T-helper 1 cell (primary cell): ENCODE results near the gene NECAB2.

Source experiments
- DNase-seq, 5 donors: peaks; one replicate each; pipeline ENCODE4 v3.0.0-alpha.2; 2012 to 2020

The NECAB2 gene

DNA sequence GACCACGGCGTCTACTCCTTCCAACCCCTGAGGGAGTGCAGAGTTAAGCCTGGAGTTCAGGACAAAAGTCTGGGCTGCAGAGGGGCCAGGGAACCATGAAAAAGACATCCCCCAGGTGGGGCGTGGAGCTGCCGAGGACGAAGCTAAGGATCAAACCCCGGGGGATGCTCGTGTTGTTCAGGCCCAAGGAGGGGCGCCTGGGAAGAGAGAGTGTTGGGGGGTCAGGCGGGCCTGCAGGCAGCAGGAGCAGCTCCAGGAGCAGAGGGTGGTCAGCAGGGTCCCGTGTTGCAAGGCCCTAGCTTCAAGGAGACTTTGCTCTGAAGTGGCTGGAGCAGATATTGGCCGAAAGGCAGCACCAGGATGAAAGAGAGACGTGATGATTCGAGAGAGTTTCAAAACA lies 26.7 kb downstream of the NECAB2 start:
- DNase-seq = no peak

DNA sequence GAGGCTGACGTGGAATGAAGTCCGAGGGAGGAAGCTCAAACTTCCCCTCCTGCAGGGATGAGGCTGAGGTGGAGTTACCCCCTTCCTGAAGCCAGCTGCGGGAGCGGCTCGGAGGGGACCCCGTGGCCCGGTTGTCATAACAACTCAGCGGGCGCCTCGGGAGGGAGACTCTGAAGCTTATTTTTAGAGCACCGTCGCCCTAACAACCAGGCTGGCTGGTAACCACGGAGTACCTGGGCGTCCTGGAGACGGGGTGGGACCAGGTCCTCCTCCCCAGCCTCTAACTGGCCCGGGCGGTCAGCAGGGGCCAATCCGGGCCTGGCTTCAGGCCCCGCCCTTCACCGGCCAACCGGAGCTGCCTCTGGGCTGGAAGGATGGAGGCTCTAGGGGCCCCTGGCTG lies 27.7 kb downstream of the NECAB2 start:
- no peak for DNase-seq

DNA sequence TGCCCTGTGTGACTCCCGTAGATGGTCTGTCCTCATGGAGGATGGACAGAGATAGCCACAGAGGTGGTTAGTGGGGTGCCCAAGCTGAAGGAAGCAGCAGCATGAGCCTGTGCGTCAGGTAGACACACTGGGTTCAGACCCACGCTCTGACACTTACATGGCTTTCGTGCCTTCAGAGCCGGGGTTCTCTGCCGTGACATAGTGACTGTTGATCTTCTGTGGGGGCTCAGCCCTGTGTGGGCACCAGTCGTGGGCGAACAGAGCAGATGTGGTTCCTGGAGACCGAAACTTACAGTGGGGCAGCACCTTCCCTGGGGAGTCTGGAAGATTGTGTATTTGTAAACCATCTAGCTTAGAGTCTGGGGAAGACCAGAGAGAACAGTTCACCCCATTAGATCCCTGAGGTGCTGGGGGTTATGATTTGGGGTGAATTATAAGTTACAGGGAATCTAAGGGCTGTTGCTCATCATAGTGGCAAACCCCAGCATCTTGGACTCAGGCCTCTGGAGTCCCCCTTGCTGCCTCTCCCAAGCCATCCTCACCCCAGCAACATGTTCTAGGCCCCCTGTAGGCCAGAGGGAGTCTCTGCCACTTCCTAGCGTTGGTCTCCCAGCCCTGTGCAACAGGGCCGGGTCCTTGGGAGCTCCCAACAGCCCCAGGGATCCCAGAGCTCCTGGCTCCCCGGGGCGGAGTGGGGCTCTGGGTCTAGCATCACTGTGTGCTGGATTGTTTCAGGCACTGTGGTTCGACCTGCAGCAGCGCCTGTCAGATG lies 28.6 kb downstream of the NECAB2 start:
- DNase-seq = no peak

DNA sequence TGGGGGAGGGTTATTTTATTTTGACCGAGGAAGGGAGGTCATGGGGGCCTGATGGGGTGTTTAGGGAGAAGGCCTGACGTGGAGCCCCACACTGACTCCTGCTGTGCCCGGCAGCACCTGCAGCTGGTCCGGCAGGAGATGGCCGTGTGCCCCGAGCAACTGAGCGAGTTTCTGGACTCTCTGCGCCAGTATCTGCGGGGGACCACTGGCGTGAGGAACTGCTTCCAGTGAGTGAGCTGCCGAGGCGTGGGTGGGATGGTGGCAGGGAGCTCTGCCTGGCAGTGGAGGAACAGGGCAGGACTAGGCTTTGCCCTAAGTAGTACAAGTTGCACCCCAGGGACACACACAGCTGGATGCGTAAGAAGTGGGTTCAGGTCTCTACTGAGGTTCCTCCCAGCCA lies 30.0 kb downstream of the NECAB2 start:
- no peak for DNase-seq

DNA sequence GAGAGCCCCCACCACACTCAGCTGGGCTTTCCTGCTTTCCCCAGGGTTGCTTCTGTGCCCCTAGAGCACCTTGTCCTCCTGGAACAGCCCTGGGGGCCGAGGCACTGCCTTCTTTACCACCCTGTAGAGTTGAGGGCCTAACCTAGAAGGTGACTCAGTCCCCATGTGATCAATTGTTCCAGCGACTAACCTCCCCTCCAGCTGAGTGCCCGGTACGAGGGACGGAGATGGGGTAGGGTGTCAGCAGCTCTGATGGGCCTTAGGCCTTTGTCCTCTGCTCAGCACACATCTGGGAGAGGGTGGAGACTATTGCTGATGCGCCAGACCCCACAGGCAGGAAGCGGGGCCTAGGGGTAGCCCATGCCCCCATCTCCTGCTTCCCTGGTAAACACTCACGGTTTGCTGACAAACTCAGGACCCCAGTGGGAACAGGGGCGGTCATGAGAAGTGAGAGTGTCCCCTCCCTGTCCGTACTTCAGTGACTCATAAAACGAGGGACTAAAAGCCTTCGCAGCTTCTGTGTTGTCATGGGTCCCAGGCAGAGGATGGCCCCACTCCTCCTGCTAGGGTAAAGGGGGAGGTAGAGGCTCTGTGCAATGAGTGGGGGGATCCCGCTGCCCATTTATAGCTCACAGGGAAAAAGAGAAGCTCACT lies 33.1 kb downstream of the NECAB2 start:
- no peak for DNase-seq

DNA sequence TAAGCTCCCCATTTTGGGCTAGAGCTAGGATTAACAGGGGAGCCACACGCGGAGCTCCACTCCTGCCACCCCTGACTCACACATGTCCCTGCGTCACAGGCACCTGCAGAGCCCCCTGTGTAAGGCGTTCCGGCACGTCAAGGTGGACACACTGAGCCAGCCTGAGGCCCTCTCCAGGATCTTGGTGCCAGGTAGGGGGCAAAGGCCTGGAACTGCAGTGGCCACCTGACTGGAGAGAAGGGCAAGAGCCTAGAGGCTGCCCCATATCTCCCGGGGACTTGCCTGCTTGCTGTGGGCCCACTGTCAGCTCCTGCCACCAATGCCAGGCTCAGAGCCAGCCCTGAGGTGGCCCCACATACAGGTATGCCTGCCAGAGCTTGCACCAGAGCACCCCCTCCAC lies 33.7 kb downstream of the NECAB2 start:
- no peak for DNase-seq

DNA sequence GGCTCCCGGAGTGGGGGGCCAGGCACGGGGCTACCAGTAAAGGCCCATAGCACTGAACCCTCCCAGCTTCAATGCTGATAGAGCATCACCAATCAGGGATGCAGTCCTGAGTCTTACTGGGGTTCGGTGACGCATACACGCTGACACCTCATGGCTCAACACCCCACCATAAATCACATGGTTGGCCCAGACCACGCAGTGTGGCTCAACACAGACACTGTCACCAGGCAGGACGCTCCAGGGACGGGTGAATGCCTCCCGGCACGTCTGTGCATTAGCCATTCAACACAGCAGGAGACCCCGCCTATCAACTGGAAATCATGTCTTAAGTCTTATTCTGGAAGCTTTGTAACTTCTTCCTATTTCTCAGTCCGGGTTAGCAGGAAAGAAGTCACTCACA lies 35.0 kb downstream of the NECAB2 start:
- DNase-seq = no peak

DNA sequence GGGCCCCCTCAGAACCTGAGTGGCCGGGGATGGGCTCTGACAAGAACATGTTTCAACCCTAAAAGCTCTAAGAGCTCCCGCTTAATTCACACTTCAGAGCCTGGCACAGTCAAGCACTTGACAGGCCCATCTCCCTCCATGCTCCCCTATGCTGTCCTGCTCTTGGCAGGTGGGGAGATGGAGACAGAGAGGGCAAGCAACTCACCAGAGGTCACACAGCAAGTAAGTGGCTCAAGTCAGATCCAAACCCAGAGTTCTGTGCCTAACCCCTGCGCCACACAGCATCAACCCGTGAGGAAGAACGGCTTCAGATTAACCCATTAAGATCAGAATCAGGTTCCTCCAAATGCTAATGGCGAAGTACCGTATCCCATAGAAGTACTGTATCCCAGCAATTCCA lies 36.4 kb downstream of the NECAB2 start:
- DNase-seq = no peak

DNA sequence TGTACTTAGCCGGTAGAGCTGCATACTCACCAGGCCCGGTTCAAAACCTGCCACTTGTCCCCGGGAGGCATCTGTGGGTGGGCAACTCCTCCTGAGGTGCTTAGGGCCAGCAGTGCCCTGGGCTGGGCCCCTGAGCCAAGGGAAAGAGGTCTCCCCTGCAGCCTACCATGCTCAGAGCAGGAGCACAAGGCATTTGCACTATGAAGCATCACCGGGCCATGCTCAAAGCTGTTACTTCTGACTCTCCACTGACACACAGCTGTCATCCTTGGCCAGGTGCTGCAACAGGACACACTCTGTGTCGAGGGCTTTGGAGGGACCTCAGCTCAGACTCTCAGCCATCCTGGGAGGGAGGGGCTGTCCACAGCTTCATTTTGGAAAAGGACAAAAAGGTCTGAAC lies 37.3 kb downstream of the NECAB2 start:
- no peak for DNase-seq

DNA sequence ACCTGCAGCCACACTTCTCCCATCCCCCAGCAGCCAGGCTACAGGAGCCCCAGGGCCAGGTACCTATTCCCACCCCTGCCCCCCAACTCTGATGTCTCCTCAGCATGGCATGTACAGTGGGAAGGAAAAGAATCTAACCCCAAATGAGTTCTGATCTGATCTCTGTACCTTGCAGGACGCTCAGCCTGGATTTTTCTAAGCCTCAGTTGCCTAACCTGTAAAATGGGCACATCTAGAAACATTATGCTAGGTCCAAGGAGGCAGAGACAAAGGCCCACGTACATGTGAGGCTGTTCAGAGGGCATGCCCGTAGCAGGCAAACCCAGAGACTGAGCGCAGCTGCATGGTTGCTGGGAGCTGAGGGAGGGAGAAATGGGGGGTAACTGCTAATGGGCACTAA lies 39.5 kb downstream of the NECAB2 start:
- DNase-seq = no peak

DNA sequence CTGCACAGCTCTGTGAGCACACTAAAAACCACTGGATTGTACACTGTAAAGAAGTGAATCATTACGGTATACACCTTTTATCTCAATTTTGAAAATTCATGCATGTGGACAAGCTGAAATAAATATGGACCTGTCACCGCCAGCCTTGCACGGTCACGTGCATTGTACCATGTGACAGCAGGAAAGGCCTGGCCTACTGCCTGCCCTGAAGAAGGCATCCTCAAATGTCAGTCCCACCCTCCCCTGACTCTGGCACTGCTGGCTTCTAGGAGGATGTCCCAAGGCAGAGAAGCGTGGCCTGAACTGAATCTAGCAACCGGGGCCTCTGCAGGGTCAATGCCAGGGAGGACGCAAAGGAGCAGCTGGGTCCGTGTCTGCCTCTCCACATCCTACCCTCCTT lies 39.9 kb downstream of the NECAB2 start:
- DNase-seq = no peak

DNA sequence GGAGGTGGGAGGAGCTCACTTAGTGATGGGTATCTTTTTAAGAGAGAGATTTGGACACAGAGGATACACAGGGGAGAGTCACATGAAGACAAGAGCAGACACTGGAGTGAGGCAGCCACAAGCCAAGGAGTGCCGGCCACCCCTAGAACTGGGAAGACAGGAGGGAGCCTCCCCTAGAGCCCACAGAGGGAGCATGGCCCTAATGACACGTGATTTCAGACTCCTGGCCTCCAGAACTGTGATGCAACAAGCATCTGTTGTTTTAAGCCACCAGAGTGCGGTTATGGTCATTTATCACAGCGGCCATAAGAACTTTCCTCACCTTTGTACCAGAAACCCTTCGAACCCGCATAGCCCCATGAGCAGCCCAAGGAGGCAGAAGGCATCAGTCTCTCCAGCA lies 41.2 kb downstream of the NECAB2 start:
- no peak for DNase-seq

DNA sequence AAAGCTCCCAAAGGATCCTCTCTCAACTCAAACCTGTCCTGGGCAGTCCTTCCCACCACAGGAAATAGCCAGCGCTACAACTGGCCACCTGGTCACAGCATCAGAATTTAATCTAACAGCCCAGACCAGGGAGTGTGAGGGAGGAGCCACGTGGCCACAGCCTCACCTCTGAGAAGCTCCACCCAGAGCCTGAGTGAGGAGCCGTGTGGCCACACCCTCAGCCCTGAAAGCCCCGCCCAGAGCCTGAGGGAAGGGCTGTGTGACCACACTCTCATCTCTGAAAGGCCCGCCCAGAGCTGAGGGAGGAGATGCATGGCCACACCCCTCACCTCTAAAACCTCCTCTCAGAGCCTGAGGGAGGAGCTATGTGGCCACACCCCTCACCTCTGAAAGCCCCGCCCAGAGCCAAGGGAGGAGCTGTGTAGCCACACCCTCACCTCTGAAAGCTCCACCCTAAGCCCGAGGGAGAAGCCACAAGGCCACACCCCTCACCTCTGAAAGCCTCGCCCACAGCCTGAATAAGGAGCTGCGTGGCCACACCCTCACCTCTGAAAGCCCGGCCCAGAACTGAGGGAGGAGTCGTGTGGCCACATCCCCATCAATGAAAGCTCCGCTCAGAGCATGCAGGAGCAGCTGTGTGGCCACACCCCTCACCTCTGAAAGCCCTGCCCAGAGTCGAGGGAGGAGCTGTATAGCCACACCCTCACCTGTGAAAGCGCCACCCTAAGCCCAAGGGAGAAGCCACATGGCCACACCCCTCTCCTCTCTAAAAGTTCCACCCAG lies 45.9 kb downstream of the NECAB2 start:
- peak in 4 of 5 donors; percentile 19 to 65 (median 30) for DNase-seq

DNA sequence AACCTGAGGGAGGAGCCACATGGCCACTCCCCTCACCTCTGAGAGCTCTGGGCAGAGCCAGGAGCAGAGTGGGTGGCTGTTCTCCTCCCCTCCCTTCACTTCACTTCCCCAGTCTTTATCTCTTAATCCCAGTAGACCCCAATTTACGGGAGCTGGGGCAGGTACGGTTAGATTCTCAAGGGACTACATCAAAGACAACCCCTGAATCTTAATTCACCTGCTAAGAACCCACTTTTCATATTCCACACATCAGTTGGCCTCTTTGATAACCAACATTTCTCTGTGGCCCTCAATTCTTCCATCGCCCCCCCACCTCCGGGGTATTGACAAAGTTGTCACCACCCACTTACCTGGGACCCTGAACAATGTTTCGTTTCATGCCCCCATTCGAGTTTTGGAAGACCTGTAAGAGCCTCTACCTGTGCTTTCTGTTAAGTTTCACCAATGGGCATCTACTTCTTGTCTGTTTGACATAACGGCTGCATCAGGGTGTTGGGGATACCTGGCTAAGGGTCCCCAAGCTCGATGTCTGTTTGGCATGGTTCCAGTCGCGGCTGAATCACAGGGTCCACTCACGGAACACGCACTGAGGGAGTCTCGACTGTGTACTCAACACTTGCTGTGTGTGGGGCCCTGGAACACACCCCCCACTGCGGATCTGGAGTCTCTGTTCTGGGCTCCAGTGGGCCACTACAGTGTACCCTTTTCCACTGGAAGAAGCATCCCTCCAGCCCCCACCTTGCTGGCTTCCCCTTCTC lies 46.7 kb downstream of the NECAB2 start:
- DNase-seq = no peak

DNA sequence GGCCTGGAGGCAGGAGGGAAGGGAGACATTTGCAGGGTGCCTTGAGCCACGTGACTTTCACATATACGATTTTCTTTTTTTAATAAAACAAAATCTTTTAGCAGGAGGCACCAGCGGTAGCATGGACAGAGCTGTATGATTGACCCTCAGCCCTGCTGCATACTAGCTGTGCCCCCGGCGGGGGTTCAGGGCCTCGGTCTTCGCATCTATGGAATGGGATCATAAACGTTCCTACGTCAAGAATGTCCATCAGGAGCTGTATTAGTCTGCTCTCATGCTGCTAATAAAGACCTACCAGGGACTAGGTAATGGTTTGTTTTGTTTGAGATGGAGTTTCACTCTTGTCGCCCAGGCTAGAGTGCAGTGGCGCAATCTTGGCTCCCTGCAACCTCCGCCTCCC lies 47.4 kb downstream of the NECAB2 start:
- DNase-seq = no peak

DNA sequence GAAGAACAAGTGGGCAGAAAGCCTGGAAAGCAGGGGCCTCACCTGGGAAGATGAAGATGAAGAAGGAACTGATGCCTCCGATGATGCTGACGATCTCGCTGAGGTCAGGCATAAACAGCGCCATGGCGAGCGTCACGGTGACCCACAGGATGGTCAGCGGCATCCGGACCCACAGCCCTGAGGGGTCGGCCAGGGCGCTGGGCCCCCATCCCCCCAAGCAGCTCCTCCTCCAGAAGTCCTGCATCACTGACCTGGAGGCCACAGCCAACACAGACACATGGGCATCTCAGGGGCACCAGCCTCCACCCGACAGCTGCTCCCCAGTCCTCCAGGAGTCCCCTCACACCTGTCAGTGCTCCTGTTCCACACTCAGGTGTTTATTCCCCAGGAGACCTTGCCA lies 48.4 kb downstream of the NECAB2 start:
- no peak for DNase-seq

DNA sequence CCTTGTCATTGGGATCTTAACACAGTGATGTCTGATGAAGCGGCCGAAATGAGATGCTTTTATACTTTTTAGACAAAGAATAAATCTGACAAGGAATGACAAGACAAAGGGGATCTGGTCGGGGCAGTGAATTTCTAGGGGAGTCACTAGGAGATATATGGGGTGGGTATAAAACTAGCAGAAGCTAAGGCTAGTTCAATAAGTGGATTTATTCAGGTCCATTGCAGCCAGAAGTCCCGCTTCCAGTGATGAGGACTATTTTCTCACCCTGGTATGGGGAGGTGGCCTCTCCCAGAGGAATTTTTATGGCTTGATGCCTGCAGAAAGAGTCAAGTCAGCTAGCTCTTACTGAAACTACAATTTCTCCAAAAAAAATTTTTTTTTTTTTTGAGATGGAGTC lies 50.7 kb downstream of the NECAB2 start:
- no peak for DNase-seq

DNA sequence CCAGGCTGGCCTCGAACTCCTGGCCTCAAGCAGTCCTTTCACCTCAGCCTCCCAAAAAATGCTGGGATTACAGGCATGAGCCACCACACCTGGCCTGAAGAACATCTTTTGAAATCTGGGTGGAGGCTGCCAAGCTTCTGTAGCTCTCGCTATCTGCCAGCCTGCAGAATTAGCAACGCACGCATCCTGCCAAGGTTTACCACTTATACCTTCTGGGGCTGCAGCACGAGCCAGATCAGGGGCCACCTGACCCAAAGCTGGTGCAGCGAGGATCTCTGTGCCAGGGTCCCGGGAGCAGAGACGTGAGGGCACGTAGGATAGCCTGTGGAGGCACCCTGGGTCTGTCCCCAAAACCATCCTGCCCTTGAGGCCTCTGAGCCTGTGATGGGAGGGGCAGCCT lies 52.3 kb downstream of the NECAB2 start:
- no peak for DNase-seq

DNA sequence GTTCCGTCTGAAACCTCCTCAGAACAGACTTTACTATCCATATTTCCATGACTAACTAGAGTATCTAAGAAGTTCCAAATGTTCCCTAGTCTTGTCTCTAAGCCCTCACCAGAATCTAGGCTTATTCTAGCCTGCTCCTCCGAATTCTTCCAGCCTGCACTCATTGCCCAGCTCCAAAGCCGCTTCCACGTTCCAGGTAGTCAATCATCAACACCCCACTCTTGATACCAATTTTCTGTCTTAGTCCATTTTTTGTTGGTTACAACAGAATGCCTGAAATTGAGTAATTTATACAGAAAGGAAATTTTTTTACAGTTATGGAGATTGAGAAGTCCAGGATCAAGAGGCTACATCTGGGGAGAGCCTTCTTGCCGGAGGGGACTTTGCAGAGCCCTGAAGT lies 53.4 kb downstream of the NECAB2 start:
- no peak for DNase-seq

DNA sequence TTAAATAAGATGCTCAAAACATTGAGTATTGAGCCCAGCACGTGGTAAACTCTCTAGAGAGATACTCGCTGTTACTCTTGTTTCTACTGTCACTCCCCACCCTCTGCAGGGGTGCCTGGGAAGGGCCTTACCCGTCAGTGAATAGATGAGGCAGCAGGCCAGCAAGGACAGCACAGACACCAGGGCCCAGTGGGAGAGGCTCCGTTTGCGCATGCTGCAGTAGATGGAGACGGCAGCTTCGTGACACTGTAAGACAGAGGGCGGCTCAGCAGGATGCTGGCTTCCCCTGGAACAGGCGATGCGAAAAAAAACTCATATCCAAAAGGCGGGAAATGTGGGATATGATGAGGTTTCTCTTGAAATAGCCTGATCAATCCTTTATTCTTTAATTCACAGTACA lies 54.6 kb downstream of the NECAB2 start:
- no peak for DNase-seq

DNA sequence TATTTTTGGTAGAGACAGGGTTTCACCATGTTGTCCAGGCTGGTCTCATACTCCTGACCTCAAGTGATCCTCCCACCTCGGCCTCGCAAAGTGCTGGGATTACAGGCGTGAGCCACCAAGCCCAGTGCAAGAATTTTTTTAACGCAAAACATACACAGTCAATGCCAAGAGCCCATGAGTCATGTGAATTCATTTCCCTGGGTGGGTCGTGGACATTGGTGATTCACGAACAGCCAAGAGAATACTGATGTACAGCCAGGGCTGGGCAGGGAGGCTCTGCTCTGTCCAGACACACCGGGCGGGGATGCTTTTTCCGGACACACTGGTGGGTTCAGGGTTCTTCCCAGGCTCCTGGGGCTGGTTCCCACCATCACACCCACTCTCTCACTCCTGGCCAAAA lies 56.8 kb downstream of the NECAB2 start:
- no peak for DNase-seq

DNA sequence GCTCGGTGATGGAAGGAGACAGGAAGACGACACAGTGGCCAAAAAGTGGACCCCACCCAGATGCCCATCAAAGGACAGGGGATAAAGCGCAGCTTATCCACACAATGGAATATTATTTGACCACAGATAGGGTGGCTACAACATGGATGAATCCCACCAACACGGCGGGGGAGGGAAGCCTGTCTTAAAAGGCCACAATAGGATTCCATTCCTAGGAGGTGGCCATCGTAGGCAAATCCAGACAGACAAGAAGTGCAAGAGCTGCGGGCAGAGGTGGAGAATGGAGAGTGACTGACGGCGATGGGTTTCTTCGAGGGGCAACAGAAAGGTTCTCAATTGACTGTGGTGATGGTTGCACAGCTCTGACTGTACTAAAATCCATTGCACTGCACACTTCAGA lies 58.6 kb downstream of the NECAB2 start:
- no peak for DNase-seq

DNA sequence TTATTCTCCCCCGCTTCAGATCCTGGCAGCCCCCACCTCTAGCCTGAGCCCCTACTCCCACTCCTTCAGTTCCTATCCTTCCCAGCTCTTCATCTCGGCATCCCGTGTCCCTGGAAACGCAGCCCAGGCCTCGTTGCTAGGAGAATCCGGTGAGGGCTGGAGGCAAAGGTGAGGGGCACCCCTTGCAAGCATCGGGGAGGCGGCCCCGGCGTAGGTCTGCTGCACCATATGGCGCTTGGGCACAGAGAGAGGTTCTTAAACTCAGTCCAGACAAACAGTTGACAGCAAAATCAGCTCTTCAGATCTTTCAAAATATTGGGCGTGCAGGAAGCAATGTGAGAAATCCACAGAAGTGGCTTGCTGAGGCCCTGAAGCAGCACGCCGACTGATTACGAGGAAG lies 59.6 kb downstream of the NECAB2 start:
- DNase-seq = no peak
